ENCODE measurements around the gene NBR1.
"Not testable (repeated sequence)": the region's sequence is repeated elsewhere in the genome, so short reads cannot be mapped to it uniquely, and the experiment has no call there.

Gene NBR1

GRCh38 chr17:43170766-43171585 lies at the start of gene NBR1:
TSS of gene NBR1 (plus strand) at chr17:43171214. CDS start at chr17:43175800, 4,586 bp downstream.
- peak within 1 kb of the TSS; percentile 99 for H3K27ac ChIP-seq (ENCODE audit: low read length)
- no peaks in the 10 kb centered on the region for H3K27me3 ChIP-seq (ENCODE audit: low read depth, low read length)
- no peaks in the 10 kb centered on the region for H3K9me3 ChIP-seq (ENCODE audit: control insufficient read depth in 1 of 2, low read length in 2 of 2)
- peak within 1 kb of the TSS; percentile 84 to 85 for H3K4me3 ChIP-seq (ENCODE audit: low read depth in 1 of 2, low read length in 2 of 2)
- H3K4me1 ChIP-seq (ENCODE audit: control insufficient read depth in 1 of 2, insufficient read depth in 2 of 2, low read length in 2 of 2), result peaks cover 10 to 38% of the 10 kb centered on the region in 2 donors
- peaks cover 6 to 19% of the 10 kb centered on the region in 2 donors for H3K36me3 ChIP-seq (ENCODE audit: control insufficient read depth in 1 of 2, insufficient read depth in 2 of 2, low read length in 2 of 2)

GRCh38 chr17:43125133-43125966 lies 45.7 kb upstream of the NBR1 start, which contains the start of gene BRCA1:
TSS of gene BRCA1 (minus strand) at chr17:43125364. CDS start at chr17:43124096, 1,268 bp downstream.
- Histone ChIP-seq H3K9me3 (ENCODE audit: control insufficient read depth in 1 of 2, low read length in 2 of 2) (no peaks in the 10 kb centered on the region), H3K36me3 (ENCODE audit: control insufficient read depth in 1 of 2, insufficient read depth in 2 of 2, low read length in 2 of 2) (no peaks in the 10 kb centered on the region), H3K27me3 (ENCODE audit: low read depth, low read length) (no peaks in the 10 kb centered on the region), H3K4me1 (ENCODE audit: control insufficient read depth in 1 of 2, insufficient read depth in 2 of 2, low read length in 2 of 2) (peaks cover 3 to 18% of the 10 kb centered on the region in 2 donors), H3K27ac (ENCODE audit: low read length) (peak within 1 kb of the TSS; percentile 97), H3K4me3 (ENCODE audit: low read depth in 1 of 2, low read length in 2 of 2) (peak within 1 kb of the TSS; percentile 83 to 96)

- peaks cover 3 to 18% of the 10 kb centered on the region in 2 donors for H3K4me1 ChIP-seq (ENCODE audit: control insufficient read depth in 1 of 2, insufficient read depth in 2 of 2, low read length in 2 of 2)
- no peaks in the 10 kb centered on the region for H3K27me3 ChIP-seq (ENCODE audit: low read depth, low read length)
- H3K9me3 ChIP-seq (ENCODE audit: control insufficient read depth in 1 of 2, low read length in 2 of 2), result no peaks in the 10 kb centered on the region
- peak overlapping the region; percentile 83 to 96 for H3K4me3 ChIP-seq (ENCODE audit: low read depth in 1 of 2, low read length in 2 of 2)
- no peaks in the 10 kb centered on the region for H3K36me3 ChIP-seq (ENCODE audit: control insufficient read depth in 1 of 2, insufficient read depth in 2 of 2, low read length in 2 of 2)
- H3K27ac ChIP-seq (ENCODE audit: low read length), result peak overlapping the region; percentile 97
These were observed 44.8 kb upstream of the NBR1 start for GRCh38 chr17:43125967-43126910.

- H3K9me3 ChIP-seq (ENCODE audit: control insufficient read depth in 1 of 2, low read length in 2 of 2), result no peaks in the 10 kb centered on the region
- peak overlapping the region in 1 of 2 donors; percentile 83 for H3K4me3 ChIP-seq (ENCODE audit: low read depth in 1 of 2, low read length in 2 of 2)
- no peak overlapping the region for H3K27ac ChIP-seq (ENCODE audit: low read length)
- peaks cover 0 to 2% of the 10 kb centered on the region in 2 donors for H3K36me3 ChIP-seq (ENCODE audit: control insufficient read depth in 1 of 2, insufficient read depth in 2 of 2, low read length in 2 of 2)
- H3K27me3 ChIP-seq (ENCODE audit: low read depth, low read length), result no peaks in the 10 kb centered on the region
- H3K4me1 ChIP-seq (ENCODE audit: control insufficient read depth in 1 of 2, insufficient read depth in 2 of 2, low read length in 2 of 2), result peaks cover 3 to 18% of the 10 kb centered on the region in 2 donors
These were observed 44.1 kb upstream of the NBR1 start for GRCh38 chr17:43126911-43127290.

GRCh38 chr17:43127333-43127876 lies 43.6 kb upstream of the NBR1 start:
- peaks cover 3 to 18% of the 10 kb centered on the region in 2 donors for H3K4me1 ChIP-seq (ENCODE audit: control insufficient read depth in 1 of 2, insufficient read depth in 2 of 2, low read length in 2 of 2)
- H3K27ac ChIP-seq (ENCODE audit: low read length); H3K9me3 ChIP-seq (ENCODE audit: control insufficient read depth in 1 of 2, low read length in 2 of 2); H3K4me3 ChIP-seq (ENCODE audit: low read depth in 1 of 2, low read length in 2 of 2); H3K36me3 ChIP-seq (ENCODE audit: control insufficient read depth in 1 of 2, insufficient read depth in 2 of 2, low read length in 2 of 2); H3K27me3 ChIP-seq (ENCODE audit: low read depth, low read length): not testable (repeated sequence)

- Histone ChIP-seq H3K36me3 (ENCODE audit: control insufficient read depth in 1 of 2, insufficient read depth in 2 of 2, low read length in 2 of 2) (peaks cover 0 to 16% of the 10 kb centered on the region in 2 donors), H3K4me3 (ENCODE audit: low read depth in 1 of 2, low read length in 2 of 2) (no peak overlapping the region), H3K9me3 (ENCODE audit: control insufficient read depth in 1 of 2, low read length in 2 of 2) (no peaks in the 10 kb centered on the region), H3K27ac (ENCODE audit: low read length) (peak overlapping the region; percentile 8), H3K27me3 (ENCODE audit: low read depth, low read length) (no peaks in the 10 kb centered on the region), H3K4me1 (ENCODE audit: control insufficient read depth in 1 of 2, insufficient read depth in 2 of 2, low read length in 2 of 2) (peaks cover 3 to 12% of the 10 kb centered on the region in 2 donors)
These were observed 41.4 kb upstream of the NBR1 start for GRCh38 chr17:43129671-43130010.

- Histone ChIP-seq H3K4me1 (ENCODE audit: control insufficient read depth in 1 of 2, insufficient read depth in 2 of 2, low read length in 2 of 2) (no peaks in the 10 kb centered on the region), H3K4me3 (ENCODE audit: low read depth in 1 of 2, low read length in 2 of 2) (no peak overlapping the region), H3K36me3 (ENCODE audit: control insufficient read depth in 1 of 2, insufficient read depth in 2 of 2, low read length in 2 of 2) (peaks cover 0 to 27% of the 10 kb centered on the region in 2 donors), H3K9me3 (ENCODE audit: control insufficient read depth in 1 of 2, low read length in 2 of 2) (no peaks in the 10 kb centered on the region), H3K27me3 (ENCODE audit: low read depth, low read length) (no peaks in the 10 kb centered on the region), H3K27ac (ENCODE audit: low read length) (no peak overlapping the region)
These were observed 38.9 kb upstream of the NBR1 start for GRCh38 chr17:43132117-43132516.

GRCh38 chr17:43133439-43133838 lies 37.6 kb upstream of the NBR1 start:
- not testable (repeated sequence) for H3K4me1 ChIP-seq (ENCODE audit: control insufficient read depth in 1 of 2, insufficient read depth in 2 of 2, low read length in 2 of 2); H3K27me3 ChIP-seq (ENCODE audit: low read depth, low read length); H3K4me3 ChIP-seq (ENCODE audit: low read depth in 1 of 2, low read length in 2 of 2); H3K9me3 ChIP-seq (ENCODE audit: control insufficient read depth in 1 of 2, low read length in 2 of 2); H3K27ac ChIP-seq (ENCODE audit: low read length)
- peaks cover 0 to 27% of the 10 kb centered on the region in 2 donors for H3K36me3 ChIP-seq (ENCODE audit: control insufficient read depth in 1 of 2, insufficient read depth in 2 of 2, low read length in 2 of 2)

GRCh38 chr17:43134774-43135453 lies 36.1 kb upstream of the NBR1 start:
- Histone ChIP-seq H3K36me3 (ENCODE audit: control insufficient read depth in 1 of 2, insufficient read depth in 2 of 2, low read length in 2 of 2) (peaks cover 0 to 27% of the 10 kb centered on the region in 2 donors), H3K4me3 (ENCODE audit: low read depth in 1 of 2, low read length in 2 of 2) (no peak overlapping the region), H3K4me1 (ENCODE audit: control insufficient read depth in 1 of 2, insufficient read depth in 2 of 2, low read length in 2 of 2) (no peaks in the 10 kb centered on the region), H3K27ac (ENCODE audit: low read length) (no peak overlapping the region), H3K27me3 (ENCODE audit: low read depth, low read length) (no peaks in the 10 kb centered on the region), H3K9me3 (ENCODE audit: control insufficient read depth in 1 of 2, low read length in 2 of 2) (no peaks in the 10 kb centered on the region)

GRCh38 chr17:43135454-43135819 lies 35.6 kb upstream of the NBR1 start:
- Histone ChIP-seq H3K27me3 (ENCODE audit: low read depth, low read length) (no peaks in the 10 kb centered on the region), H3K9me3 (ENCODE audit: control insufficient read depth in 1 of 2, low read length in 2 of 2) (no peaks in the 10 kb centered on the region), H3K27ac (ENCODE audit: low read length) (no peak overlapping the region), H3K4me3 (ENCODE audit: low read depth in 1 of 2, low read length in 2 of 2) (no peak overlapping the region), H3K4me1 (ENCODE audit: control insufficient read depth in 1 of 2, insufficient read depth in 2 of 2, low read length in 2 of 2) (no peaks in the 10 kb centered on the region), H3K36me3 (ENCODE audit: control insufficient read depth in 1 of 2, insufficient read depth in 2 of 2, low read length in 2 of 2) (peaks cover 0 to 27% of the 10 kb centered on the region in 2 donors)
